ENCODE measurements around the gene ANKRD40. TPM values are rescaled to one million over a fixed set of nuclear protein-coding genes. Genes with fewer than 3 reads are reported as not detected.

The ANKRD40 gene
- total and polyA plus RNA-seq, 9 of the 15 experiments (the other 6 are each of a cell fraction or from before 2014, with no cell fraction given): 9.0 to 28.9 (median 27.7) TPM

- 0 out of 2 replicates have a peak, but pooled peaks have one; percentile 84 for TF ChIP-seq PREB (CRISPR knock-in tag; IDR thresholded peaks at IDR 0.05)
- TF ChIP-seq DIDO1 (tag; IDR thresholded peaks at IDR 0.05; ENCODE audit: low read depth): peak; percentile 85; the same call in 1 of the 2 replicates
- TF ChIP-seq ZFX (CRISPR knock-in tag; IDR thresholded peaks at IDR 0.05): peak; percentile 97
- TF ChIP-seq ZNF217 (CRISPR knock-in tag; IDR thresholded peaks at IDR 0.05): no peak
- no peak for TF ChIP-seq SAFB2 (IDR thresholded peaks at IDR 0.05; ENCODE audit: borderline replicate concordance, low read depth, low read length, severe bottlenecking)
- peak; percentile 58; the same call in 1 of the 2 replicates for TF ChIP-seq EGR1 (conservative IDR thresholded peaks at IDR 0.05)
- no peak for TF ChIP-seq RBM22 (IDR thresholded peaks at IDR 0.05; ENCODE audit: low read depth, low read length, poor library complexity, severe bottlenecking)
- no peak for TF ChIP-seq ZNF263 (CRISPR knock-in tag; IDR thresholded peaks at IDR 0.05; ENCODE audit: borderline replicate concordance)
- peak in 1 of 2 experiments; percentile 56; a peak in 1 of 4 replicates for TF ChIP-seq MLX (CRISPR knock-in tag; conservative IDR thresholded peaks at IDR 0.05)
- TF ChIP-seq FOXA3 (CRISPR knock-in tag; conservative IDR thresholded peaks at IDR 0.05 in 1 of 2, IDR thresholded peaks at IDR 0.05 in 1 of 2): 0 out of 4 replicates have a peak, but pooled peaks of 1 of the 2 experiments have one; percentile 5
- TF ChIP-seq ZNF507 (tag; conservative IDR thresholded peaks at IDR 0.05): no peak
- no peak for TF ChIP-seq RBM34 (IDR thresholded peaks at IDR 0.05; ENCODE audit: borderline replicate concordance, insufficient read depth, low read length)
- TF ChIP-seq KLF16 (IDR thresholded peaks at IDR 0.05): 0 out of 2 replicates have a peak, but pooled peaks have one; percentile 43
- peak; percentile 63; the same call in 1 of the 2 replicates for TF ChIP-seq NR3C1 (CRISPR knock-in tag; IDR thresholded peaks at IDR 0.05)
- no peak for TF ChIP-seq ZNF133 (CRISPR knock-in tag; IDR thresholded peaks at IDR 0.05)
- TF ChIP-seq NRF1 (conservative IDR thresholded peaks at IDR 0.05 in 1 of 2, IDR thresholded peaks at IDR 0.05 in 1 of 2): peak; percentile 40 to 45; a peak in 2 of 4 replicates
- TF ChIP-seq RB1 (IDR thresholded peaks at IDR 0.05; ENCODE audit: low read depth): peak; percentile 93
- peak; percentile 65 for TF ChIP-seq HMGN3 (IDR thresholded peaks at IDR 0.05; ENCODE audit: borderline replicate concordance, extremely low read depth, insufficient read length, low read depth, low read length)
- peak in 1 of 2 experiments; percentile 100; a peak in 3 of 4 replicates for TF ChIP-seq ZNF639 (CRISPR knock-in tag; conservative IDR thresholded peaks at IDR 0.05 in 1 of 2, IDR thresholded peaks at IDR 0.05 in 1 of 2)
- peak; percentile 93 for TF ChIP-seq PHF20 (IDR thresholded peaks at IDR 0.05; ENCODE audit: partially characterized antibody)
- TF ChIP-seq NR2C2 (CRISPR knock-in tag; IDR thresholded peaks at IDR 0.05): no peak
- peak; percentile 90 for TF ChIP-seq NR2C2 (tag; IDR thresholded peaks at IDR 0.05)
Observed at GRCh38 chr17:50707289-50708049, at the start of gene ANKRD40 (continued).
